NCI-H2029 treated with DMSO at 0.1 percent for 48 hours (cell line): ENCODE results near the gene CAMK2G.

Experiments
- DNase-seq: peaks from one replicate; lab custom pipeline; 2025; lab: John Stamatoyannopoulos, UW

CAMK2G gene

GRCh38 chr10:73863039-73863817 lies 11.1 kb downstream of the CAMK2G start:
- DNase-seq: no peak

- no peak for DNase-seq
These were observed 12.3 kb downstream of the CAMK2G start for GRCh38 chr10:73862011-73862410.

GRCh38 chr10:73859784-73860491 lies 14.4 kb downstream of the CAMK2G start:
- DNase-seq: no peak

- DNase-seq: no peak
These were observed 14.9 kb downstream of the CAMK2G start for GRCh38 chr10:73859428-73859783.

- DNase-seq: no peak
These were observed 15.5 kb downstream of the CAMK2G start for GRCh38 chr10:73858750-73859427.

GRCh38 chr10:73858013-73858708 lies 16.2 kb downstream of the CAMK2G start:
- DNase-seq: no peak

GRCh38 chr10:73857446-73857845 lies 16.9 kb downstream of the CAMK2G start:
- DNase-seq: no peak

- no peak for DNase-seq
These were observed 18.1 kb downstream of the CAMK2G start for GRCh38 chr10:73856261-73856660.

GRCh38 chr10:73855413-73855812 lies 18.9 kb downstream of the CAMK2G start:
- DNase-seq: no peak

- DNase-seq: no peak
These were observed 20.0 kb downstream of the CAMK2G start for GRCh38 chr10:73854310-73854709.

- no peak for DNase-seq
These were observed 21.2 kb downstream of the CAMK2G start for GRCh38 chr10:73853196-73853595.

GRCh38 chr10:73850863-73851461 lies 23.4 kb downstream of the CAMK2G start:
- no peak for DNase-seq

GRCh38 chr10:73850211-73850610 lies 24.1 kb downstream of the CAMK2G start:
- no peak for DNase-seq

GRCh38 chr10:73848821-73849489 lies 25.4 kb downstream of the CAMK2G start:
- DNase-seq: peak; percentile 2

GRCh38 chr10:73847031-73847430 lies 27.3 kb downstream of the CAMK2G start:
- no peak for DNase-seq

- DNase-seq: no peak
These were observed 31.1 kb downstream of the CAMK2G start for GRCh38 chr10:73843261-73843660.

GRCh38 chr10:73842349-73842748 lies 32.0 kb downstream of the CAMK2G start:
- no peak for DNase-seq

GRCh38 chr10:73841526-73842285 lies 32.6 kb downstream of the CAMK2G start:
- no peak for DNase-seq

- no peak for DNase-seq
These were observed 33.3 kb downstream of the CAMK2G start for GRCh38 chr10:73841061-73841421.

- DNase-seq: no peak
These were observed 33.8 kb downstream of the CAMK2G start for GRCh38 chr10:73840403-73841060.
